Right renal cortex interstitium (tissue), 3 donors: ENCODE data around the gene NRP1. TPM values are rescaled to one million over a fixed set of nuclear protein-coding genes. Genes with fewer than 3 reads are reported as not detected.
A peak's percentile ranks its signal among the peaks of the same experiment; 100 is the strongest.
"Not testable (repeated sequence)": the region's sequence is repeated elsewhere in the genome, so short reads cannot be mapped to it uniquely, and the experiment has no call there.

ENCODE experiments used
- DNase-seq, 3 donors: peaks; one replicate each; pipeline ENCODE4 v3.0.0-alpha.2; 2013; ENCODE audit warnings: low read depth in 3 of 3, low spot score in 2 of 3
- polyA plus RNA-seq, 3 donors: library from polyadenylated mRNA; unstranded; fragments of 120-200 nt; gene quantifications; one replicate each; pipeline ENCODE4 v1.2.1, GENCODE V29; 2013; ENCODE audit not compliant: insufficient read length in 3 of 3

The NRP1 gene
- polyA plus RNA-seq, 3 donors, result 141 to 165 (median 160) TPM

GRCh38 chr10:33240931-33241330 lies 93.5 kb downstream of the NRP1 start:
- DNase-seq, result no peak

- no peak for DNase-seq
Measured at GRCh38 chr10:33240258-33240657, 94.2 kb downstream of the NRP1 start.

GRCh38 chr10:33239257-33239656 lies 95.2 kb downstream of the NRP1 start:
- no peak for DNase-seq

- no peak for DNase-seq
Measured at GRCh38 chr10:33238643-33239042, 95.8 kb downstream of the NRP1 start.

- no peak for DNase-seq
Measured at GRCh38 chr10:33237736-33238624, 96.5 kb downstream of the NRP1 start.

GRCh38 chr10:33236916-33237315 lies 97.6 kb downstream of the NRP1 start:
- no peak for DNase-seq

GRCh38 chr10:33235951-33236350 lies 98.5 kb downstream of the NRP1 start:
- DNase-seq, result no peak

- DNase-seq, result peak in 1 of 3 donors; percentile 36
Measured at GRCh38 chr10:33235251-33235884, 99.1 kb downstream of the NRP1 start.

- peak; percentile 68 to 78 (median 77) for DNase-seq
Measured at GRCh38 chr10:33234831-33235237, 99.6 kb downstream of the NRP1 start.

- DNase-seq, result no peak
Measured at GRCh38 chr10:33233635-33234034, 100.8 kb downstream of the NRP1 start.

GRCh38 chr10:33233221-33233620 lies 101.2 kb downstream of the NRP1 start:
- DNase-seq, result no peak

- no peak for DNase-seq
Measured at GRCh38 chr10:33231621-33232350, 102.7 kb downstream of the NRP1 start.

- no peak for DNase-seq
Measured at GRCh38 chr10:33229949-33230267, 104.6 kb downstream of the NRP1 start.

- DNase-seq, result no peak
Measured at GRCh38 chr10:33229252-33229948, 105.1 kb downstream of the NRP1 start.

- no peak for DNase-seq
Measured at GRCh38 chr10:33228426-33228825, 106.0 kb downstream of the NRP1 start.

GRCh38 chr10:33227489-33227888 lies 107.0 kb downstream of the NRP1 start:
- DNase-seq, result no peak

GRCh38 chr10:33224251-33224965 lies 110.1 kb downstream of the NRP1 start:
- DNase-seq, result no peak

- peak in 2 of 3 donors; percentile 51 to 69 for DNase-seq
Measured at GRCh38 chr10:33223326-33224000, 111.0 kb downstream of the NRP1 start.

GRCh38 chr10:33222304-33222703 lies 112.2 kb downstream of the NRP1 start:
- not testable (repeated sequence) for DNase-seq

- DNase-seq, result no peak
Measured at GRCh38 chr10:33217854-33218253, 116.6 kb downstream of the NRP1 start.
